ENCODE results near the gene PARS2.
A peak's percentile ranks its signal among the peaks of the same experiment; 100 is the strongest.
"Not testable (repeated sequence)": the region's sequence is repeated elsewhere in the genome, so short reads cannot be mapped to it uniquely, and the experiment has no call there.

The PARS2 gene

DNA sequence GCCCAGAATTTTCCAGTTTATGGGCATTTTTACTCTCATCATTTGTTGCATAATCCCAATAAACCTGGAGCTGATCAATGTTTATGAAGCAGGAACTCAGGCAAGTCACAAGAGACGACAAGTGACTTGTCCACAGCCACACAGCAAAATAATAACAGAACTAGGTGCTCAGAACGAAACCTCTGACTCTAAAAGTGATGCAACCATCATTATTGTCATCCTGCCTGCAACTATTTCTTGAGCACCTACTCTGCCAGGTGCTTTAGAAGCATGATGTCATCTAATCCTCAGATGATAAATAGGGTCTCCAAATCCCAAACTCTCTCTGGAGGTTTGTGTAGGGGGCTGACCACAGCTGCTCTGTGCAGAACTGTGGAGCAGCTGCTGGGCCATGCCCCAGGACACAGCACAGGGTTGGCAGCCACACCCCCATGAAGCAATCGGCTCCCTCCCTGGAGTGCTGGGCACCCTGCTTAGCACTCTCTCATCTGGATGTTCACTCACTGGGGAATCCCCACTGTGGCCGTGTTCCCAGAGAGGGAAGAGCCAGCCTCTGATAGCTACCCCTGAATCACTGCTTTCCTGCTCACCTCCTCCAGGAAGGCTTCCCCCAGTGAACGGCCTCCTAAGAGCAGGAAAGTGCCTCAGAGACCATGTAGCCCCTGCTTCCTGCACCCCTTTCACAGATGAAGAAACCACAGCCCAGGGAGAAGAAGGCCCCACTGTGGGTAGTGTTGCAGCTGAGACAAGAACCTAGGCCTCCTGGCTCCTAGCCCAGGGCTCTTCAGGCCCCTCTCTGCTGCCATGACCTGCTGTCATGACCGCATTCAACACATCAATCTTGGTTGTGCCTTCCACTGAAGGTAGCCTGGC lies 34.7 kb upstream of the PARS2 start:
- DNase-seq = no peak

DNA sequence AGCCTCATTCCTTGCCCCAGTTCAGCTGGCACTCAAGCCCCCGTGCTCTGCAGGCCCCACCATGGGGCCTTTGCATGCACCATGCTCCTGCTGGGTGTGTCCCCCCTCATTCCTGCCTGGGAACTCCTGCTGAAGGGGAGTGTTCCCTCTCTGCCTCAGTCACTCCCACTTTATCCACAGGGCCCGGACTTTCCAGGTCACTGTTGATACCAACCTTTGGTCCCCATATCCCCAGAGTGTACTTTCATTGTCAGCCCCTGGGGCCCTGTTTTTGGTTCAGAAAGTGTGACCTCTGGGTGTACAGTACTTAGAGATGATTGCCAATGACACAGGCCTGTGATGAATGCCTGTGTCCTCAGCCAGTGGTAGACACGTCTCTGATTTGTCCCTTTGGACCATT lies 33.9 kb upstream of the PARS2 start:
- DNase-seq = no peak

DNA sequence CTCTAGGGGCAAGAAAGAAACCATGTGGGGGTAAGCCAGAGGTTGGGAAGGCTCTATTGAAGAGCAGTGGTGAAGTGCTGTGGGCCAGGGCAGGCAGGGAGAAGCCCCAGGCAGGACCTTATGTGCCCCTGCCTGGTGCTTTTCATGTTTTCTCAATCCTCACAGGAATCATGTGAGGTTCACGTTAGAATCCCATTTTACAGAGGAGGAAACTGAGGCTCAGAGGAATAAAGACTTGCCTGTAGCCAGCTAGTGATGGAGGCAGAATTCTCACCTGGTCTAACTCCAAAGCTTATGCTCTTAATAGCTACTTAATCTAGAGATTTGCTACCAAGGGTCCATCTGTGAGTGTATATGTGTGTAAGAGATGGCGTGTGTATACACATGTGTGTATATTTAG lies 32.6 kb upstream of the PARS2 start:
- no peak for DNase-seq

DNA sequence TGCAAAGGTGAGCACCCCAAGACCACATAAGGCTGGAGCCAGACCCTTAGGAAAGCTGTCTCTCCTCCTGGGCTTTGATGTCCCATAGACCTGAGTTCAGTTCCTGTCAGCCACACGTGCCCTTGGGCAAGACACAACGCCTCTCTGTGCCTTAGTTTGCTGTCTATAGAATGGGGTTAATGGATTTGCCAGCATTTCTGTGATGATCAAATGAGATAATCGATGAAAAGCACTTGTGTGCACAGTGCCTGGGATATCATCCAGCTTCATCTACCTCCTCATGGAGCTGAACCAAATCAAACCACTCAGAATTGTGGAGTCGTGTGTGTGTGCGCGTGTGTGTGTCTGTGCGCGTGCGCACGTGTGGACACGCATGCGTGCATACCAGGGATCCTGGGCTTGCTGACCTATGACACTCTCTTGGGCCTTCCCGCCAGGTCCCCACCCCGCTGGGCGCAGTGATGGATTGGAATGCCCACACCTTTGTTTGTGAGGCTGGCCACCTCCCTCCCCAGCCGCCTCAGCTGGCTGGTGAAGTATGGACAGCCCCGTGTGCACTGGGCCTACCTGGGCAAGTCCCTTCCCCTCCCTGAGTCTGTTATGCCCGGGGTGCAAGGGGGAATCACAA lies 31.6 kb upstream of the PARS2 start:
- no peak for DNase-seq

DNA sequence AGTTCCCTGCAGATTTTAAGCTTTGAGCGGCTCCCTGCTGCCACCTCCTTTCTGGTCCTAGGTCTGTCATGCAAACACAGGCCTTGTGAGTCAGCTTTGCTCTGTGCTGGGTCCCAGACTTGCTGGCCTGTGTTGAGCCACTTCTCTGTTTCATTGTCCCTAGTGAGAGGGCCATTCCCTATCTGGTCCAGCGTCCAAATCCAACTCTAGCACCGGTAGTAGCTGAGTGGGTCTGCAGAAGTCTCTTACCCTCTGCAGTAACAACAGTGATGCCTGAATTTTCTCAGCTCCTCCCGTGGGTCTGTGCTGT lies 31.0 kb upstream of the PARS2 start:
- DNase-seq = no peak

DNA sequence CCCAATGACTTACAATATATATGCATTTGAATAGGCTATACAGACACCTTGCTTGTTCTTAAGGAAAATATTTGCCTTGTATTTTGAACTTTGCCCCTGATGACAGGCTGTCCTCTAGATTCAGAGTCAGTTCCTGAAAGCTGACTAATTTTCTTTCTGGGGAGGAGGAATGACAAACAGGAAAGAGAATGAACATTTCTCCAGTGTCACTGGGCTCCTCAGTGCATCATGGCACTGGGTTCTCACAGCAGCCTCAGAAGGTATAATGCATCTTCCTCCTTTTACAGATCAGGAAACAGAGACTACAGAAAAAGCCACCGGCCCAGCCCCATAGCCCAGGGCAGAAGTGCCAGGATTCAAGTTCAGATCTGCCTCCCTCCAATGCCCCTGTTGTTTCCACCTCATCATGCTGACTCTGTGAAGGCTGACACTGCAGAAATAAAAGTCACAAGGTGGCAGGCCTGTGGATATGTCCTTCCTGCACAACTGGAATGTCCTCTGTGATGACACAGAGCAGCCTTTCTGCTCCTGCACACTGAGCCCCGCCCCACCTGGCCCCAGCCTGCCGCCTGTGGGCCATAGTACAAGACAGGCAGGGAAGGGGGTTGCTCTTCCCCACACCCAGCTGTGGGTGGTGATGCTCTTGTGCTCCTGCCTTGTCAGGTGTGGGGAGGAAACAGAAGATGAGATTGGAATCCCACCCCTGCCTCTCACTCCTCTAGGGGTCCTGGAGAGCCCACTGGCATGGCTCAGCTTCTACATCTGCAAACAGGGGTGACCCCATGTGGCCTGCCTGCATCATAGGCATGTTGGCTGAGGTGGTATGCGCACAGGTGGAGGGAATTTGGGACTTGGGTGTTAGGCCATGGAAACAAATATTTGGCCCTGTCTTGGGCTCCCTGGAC lies 30.4 kb upstream of the PARS2 start:
- DNase-seq = peak in 1 of 2 experiments; percentile 7

DNA sequence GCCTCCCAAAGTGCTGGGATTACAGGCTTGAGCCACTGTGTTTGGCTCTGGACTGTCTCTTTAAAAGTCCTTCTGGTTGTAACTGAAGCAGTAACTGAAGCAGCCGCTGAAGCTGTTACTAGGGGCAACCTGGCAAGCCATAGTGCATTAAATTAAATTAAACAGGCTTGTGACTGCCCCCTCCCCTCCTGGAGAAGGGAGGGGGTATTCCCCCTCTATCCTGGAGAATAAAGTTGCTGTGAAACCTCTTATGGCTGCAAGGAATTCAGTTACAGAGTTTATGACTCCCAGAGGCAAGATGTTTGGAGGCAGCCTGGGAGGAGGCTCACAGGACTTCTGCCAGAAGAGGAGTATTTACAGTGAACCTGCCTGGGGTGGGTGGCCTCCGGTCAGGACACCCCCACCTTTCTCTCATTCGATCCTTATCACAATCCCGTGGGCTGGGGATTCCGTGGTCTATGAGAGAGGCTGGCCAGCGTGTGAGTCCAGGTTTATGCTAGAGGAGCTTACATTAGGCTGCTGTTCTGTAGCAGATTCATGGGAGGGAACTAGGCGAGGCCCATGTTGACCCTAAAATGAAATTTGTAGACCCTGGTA lies 28.5 kb upstream of the PARS2 start:
- no peak for DNase-seq

DNA sequence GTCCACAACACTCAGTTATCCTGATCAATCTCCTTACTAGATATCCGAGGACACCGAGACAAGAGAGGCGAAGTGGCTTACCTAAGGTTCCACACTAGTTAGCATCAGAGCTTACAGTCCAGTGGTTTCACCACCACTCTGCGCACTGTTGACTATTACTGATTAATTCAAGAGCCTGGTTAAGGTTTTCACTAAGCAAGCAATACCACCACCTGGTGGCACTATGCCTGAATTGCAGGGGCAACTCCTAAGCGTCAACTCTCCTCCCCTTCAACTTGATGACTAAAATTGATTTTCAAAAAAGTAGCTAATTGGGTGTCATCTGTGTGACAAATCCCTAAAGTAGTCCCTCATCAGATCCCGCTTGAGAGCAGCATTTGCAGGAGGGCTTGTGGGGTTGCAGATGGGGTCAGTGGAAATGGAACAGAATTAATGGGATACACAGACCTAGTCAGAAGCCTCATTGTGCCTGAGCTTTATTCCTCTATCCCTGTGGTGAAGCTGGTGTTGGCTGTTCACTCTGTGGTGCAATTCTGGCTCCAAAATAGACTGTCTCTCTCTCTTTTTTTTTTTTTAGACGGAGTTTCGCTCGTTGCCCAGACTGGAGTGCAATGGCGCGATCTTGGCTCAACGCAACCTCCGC lies 27.7 kb upstream of the PARS2 start:
- DNase-seq = no peak

DNA sequence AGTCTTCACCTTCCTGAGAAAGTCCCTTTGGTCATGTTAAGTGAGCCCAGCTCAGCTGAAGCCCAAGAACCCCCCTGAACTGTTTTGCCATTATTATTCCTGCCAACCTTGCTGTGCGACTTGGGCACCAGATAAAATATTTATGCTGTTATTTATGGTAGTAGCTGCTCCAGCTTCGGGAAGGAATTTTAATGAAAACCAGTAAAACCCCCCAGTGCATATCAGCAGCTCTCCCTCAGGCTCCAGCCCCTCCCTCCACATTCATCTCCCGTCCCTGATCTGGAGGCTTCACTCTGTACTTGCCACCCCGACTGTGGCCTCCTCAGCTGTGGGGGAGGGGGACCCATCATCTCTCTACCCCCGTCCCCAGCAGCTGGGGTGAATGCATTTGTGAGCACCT lies 24.1 kb upstream of the PARS2 start:
- no peak for DNase-seq

DNA sequence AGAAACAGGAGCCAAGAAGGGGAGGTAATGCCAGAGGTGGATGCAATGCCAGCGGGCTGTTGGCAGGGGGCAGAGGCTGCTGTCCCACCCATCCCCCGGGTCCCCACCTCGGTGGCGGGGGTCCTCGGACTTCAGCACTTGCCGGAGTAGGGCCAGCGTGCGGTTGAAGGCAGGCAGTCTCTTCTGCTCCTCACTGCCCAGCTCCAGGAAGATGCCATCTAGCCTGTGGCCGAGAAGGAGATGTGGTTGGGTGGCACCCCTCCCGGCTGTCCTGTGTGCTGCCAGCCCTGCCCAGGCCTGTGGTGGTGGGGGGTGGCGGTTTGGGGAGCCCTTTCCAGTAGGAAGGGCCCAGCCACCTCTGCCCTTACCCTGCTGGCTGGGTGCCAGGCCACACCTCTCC lies 23.3 kb upstream of the PARS2 start:
- no peak for DNase-seq

DNA sequence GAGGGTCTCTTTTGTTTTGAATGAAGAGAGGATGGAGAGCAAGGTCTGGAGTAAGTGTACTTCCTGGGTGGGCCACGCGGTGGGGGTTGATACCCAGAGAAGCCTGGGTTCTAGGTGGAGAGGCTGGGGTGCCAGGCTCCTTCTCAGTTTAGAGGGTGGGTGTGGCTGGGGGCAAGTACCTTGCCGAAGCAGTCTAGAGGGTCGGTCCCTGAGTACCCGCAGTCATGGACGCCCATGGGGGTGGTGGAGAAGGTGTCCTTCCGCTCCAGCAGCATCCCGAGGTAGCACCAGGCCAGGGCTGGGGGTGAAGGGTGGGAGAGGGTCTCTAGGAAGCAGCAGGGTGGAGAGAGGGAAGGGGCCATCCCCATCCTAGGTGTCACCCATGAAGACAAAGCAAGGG lies 22.5 kb upstream of the PARS2 start:
- no peak for DNase-seq

DNA sequence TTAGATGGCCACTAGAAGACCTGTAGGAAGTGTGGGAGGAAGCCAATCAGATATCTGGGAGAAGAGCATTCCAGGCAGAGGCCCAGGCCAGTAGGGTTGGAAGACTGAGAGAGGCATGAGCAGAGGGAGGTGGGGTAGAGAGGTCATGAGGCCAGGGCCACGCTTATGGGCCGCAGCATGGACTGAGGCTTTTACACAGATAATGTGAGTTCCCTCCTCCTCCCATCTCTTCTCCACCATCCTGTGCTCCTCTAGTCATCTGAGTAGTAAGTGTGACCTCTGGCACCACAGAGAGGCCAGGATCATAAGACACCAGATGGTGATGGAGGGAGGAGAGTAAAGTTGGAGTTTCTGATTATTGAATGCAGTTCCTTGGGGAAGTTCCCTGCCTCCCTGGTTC lies 19.7 kb upstream of the PARS2 start:
- no peak for DNase-seq

DNA sequence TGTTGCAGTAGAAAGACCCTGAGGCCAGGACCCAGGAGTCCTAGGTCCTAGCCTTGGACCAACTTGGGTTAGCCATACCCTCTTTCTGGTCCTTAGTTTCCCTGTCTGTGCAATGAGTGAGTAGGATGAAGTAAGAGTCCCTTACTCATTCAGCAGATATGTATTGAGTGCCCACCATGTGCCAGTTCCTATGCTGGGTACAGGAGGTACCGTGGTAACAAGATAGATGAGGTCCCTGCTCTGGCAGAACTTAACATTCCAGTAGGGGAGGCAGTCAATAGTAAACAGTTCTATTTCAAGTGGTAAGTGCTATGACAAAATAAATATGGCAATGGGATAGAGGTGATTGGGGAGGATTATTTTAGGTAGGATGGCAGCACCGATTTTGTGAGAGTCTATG lies 18.3 kb upstream of the PARS2 start:
- DNase-seq = no peak

DNA sequence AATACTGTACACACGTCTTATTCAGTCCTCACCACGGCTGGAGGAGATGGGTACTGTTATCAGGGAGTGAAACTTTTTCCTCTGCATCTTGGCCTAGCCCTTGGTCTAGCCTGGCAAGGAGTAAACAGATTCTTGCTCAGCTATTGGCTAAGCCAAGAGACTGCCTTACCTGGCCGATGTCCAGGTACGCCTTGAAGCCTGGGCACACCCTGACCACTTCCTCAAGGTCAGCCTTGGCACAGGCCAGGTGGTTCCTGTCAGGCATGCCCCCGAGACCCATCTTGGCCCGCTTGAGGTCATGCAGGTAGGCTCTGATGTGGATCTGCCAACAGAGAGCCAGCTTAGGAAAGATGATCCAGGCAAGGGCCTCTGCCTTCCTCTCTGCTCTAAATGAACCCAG lies 17.8 kb upstream of the PARS2 start:
- no peak for DNase-seq

DNA sequence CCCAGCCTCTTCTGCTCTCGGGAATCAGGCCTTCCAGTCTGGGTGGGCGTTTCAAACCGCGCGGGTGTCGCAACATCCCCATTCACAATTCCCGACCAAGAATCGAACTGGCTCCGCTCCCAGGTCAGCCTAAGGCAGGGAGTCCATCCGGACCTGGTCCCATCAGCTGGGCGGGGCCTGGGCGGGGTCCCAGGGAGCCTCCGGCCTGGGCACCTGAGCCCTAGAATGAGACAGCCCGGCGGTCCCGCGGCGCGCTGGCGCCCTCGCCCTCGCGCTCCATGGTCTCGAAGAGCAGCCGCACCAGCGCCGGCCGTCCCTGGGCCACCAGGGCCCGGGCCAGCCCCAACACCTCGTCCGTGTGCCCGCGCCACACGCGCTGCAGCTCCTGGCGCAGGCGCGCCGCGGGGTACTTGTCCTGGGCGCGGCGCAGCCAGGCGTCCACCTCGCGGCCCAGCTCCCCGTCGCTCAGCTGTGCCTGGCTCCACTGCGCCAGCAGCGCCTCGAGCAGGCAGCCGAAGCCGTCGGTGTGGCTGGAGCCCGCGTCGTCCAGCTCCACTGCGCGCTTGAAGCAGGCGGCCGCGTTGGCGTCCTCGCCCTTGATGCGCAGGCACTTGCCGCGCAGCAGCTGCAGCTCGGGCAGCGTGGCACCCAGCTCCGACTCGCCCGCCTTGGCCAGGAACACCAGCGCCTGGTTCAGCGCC lies 16.9 kb upstream of the PARS2 start:
- DNase-seq = no peak

DNA sequence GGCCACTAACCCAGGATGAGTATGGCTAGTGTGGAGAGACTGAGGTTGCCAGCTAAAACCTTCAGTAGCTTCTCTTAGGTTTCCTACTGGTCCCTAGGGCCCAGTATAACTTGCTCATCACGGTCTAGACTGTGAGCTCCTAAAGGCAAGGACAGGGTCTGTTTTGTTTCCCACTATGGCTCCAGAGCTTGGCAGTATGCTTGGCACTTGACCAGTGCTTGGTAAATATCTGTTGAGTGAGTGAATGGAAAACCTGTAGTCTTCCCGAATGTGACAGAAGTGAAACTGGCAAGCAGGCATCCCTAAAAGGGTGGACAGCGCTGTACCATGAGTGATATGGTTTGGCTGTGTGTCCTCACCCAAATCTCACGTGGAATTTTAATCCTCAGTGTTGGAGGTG lies 13.1 kb upstream of the PARS2 start:
- no peak for DNase-seq

DNA sequence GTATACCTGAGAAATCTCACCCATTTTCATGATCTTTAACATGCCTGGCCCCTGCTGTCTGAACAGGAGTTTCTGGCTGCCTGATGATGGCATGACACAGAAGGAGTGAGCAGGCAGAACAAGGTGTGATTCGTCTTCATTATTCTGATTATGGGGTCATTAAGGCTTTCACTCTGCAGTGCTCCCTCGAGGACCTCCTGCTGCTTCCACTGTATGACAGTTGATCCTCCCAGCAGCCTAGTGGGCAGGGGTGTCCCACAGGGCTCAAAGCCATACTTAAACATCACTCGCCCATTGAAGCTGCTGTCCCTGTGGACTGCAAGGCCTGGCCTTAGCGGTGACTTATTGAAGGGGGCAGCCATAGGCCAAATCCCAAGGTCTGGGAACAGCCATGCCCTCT lies 12.7 kb upstream of the PARS2 start:
- DNase-seq = no peak

DNA sequence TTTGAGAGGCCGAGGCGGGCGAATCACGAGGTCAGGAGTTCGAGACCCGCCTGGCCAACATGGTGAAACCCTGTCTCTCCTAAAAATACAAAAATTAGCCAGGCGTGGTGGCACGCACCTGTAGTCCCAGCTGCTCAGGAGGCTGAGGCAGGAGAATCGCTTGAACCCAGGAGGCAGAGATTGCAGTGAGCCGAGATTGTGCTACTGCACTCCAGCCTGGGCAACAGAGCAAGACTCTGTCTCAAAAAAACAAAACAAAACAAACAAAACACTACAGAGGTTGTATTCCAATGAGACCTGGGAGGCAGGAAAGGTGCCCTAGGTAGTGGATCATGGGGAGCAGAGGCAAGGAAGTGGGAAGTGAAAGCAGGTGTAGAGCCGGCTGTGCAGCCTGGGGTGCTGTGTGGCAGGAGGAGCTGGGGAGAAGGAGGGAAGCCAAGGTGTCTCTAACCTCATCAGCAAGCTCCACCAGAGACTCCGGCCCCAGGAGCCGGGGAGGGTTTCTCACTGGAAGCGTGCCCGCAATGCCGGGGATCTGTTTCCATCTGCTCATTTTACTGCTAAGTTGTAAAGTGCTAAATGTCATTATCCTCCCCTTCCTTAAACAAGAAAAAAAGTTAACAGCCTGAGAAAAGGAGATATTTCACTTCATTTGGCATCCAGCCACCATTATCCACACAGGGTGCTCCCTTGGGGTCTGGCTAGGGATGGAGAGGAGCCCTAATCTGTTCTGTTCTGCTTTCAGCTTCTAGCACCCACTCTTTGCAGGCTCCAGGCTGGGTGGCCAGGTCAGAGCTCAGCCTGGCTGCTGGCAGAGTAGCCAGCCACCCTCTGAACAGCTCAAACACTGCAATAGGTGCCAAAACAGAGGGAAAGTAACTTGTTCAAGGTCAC lies 11.8 kb upstream of the PARS2 start:
- DNase-seq = not testable (repeated sequence)

DNA sequence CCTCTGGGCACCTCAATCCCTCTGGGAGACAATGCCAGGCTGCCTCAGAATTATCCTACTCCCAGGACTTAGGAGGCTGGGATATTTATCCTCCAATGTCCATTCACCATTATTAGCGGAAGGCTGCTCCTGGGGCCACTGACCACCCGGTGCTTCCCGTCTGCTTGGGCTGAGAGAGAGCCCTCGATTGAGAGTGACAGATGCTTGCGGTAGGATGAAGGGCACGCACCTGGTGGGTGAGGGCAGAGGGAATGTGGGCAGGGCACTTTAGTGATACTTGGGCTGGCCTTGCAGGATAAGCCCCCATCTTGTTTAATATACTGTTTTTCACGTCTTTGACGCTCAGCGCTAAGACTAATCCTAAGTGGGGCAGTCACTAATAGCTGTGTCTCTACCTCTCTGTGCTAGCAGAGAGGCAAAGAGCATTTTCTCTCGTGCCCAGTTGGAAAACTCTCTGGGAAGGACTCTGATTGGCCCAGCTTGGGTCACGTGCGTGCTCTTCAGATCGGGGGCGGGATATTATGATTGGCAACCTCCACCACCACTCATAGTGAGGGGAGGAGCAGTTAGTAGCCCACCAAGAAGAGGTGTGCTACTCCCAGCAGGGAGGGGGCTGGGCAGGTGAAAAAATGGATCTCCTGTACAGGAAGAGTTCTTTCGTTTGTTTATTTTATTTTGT lies 10.6 kb upstream of the PARS2 start:
- no peak for DNase-seq

DNA sequence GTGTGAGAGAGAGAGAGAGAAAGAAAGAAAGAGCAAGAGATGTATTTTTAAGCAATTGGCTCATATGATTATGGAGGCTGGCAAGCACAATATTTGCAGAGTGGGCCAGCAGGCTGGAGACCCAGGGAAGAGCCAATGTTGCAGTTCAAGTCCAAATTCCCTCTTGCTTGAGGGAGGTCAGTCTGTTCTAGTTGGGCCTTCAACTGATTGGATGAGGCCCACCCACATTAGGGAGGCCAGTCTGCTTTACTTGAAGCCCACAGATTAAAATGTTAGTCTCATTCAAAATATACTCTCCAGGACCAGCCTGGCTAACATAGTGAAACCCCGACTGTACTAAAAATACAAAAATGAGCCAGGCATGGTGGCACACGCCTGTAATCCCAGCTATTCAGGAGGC lies 8.6 kb upstream of the PARS2 start:
- no peak for DNase-seq

DNA sequence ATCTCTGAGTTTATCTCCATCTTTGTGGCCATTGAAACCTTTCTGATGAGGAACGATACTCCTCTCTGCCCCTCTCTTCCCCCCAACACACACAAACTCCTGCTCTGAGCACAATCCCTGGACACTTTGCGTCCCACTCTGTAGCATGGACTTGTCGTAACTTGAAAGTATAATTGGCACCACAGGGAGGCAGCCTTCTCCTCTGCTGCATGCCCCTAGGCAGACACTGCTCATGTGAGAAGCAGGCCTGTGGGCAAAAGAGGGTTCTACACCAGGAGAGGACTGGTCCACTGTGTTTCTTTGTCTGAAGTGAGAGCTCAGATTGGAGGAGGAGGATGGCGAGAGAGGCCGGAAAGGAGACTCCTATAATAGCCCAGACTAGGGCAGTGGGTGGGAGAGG lies 3.8 kb upstream of the PARS2 start:
- DNase-seq = no peak
